Mucosa of stomach (tissue), 1 donor: Measurements from ENCODE around the gene NOS2.

Source experiments
- H3K27me3 ChIP-seq: one replicate; pipeline ENCODE4 v1.7.0; 2013; ENCODE audit warnings: mild to moderate bottlenecking, low read length; ENCODE audit not compliant: control insufficient read depth, insufficient read depth
- H3K36me3 ChIP-seq: one replicate; pipeline ENCODE4 v1.7.0; 2013; ENCODE audit warnings: low read length; ENCODE audit not compliant: control insufficient read depth, insufficient read depth
- H3K4me1 ChIP-seq: one replicate; pipeline ENCODE4 v1.7.0; 2013; ENCODE audit warnings: mild to moderate bottlenecking, low read length; ENCODE audit not compliant: control insufficient read depth, insufficient read depth
- H3K4me3 ChIP-seq: one replicate; pipeline ENCODE4 v1.7.0; 2013; ENCODE audit warnings: low read length
- H3K9ac ChIP-seq: one replicate; pipeline ENCODE4 v1.7.0; 2013; ENCODE audit warnings: mild to moderate bottlenecking, low read length, moderate library complexity
- H3K9me3 ChIP-seq: one replicate; pipeline ENCODE4 v1.7.0; 2013; ENCODE audit warnings: mild to moderate bottlenecking, low read length, moderate library complexity; ENCODE audit not compliant: control insufficient read depth
- donor health status: Pancreatic carcinoma.

The NOS2 gene

DNA sequence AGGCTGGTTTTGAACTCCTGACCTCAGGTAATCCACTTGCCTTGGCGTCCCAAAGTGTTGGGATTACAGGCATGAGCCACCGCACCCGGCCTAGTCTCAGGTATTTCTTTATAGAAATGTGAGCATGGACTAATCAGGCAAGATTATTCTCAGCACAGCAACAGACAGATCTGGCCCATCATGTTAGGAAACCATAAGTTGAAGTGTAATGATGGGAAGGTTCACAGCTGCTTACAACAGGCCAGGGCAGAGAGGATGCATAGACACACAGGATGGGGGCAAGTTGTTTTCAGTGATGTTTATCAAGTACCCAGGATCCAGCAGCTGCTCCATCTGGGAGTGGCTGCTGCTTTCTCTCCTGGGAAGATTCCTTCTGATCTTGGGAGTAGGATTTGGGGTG lies 16.6 kb upstream of the NOS2 start:
- Histone ChIP-seq H3K4me1 (no peaks in the 10 kb centered on the region), H3K27me3 (no peaks in the 10 kb centered on the region), H3K36me3 (no peaks in the 10 kb centered on the region), H3K9ac (no peak overlapping the region), H3K9me3 (no peaks in the 10 kb centered on the region), H3K4me3 (no peak overlapping the region)

DNA sequence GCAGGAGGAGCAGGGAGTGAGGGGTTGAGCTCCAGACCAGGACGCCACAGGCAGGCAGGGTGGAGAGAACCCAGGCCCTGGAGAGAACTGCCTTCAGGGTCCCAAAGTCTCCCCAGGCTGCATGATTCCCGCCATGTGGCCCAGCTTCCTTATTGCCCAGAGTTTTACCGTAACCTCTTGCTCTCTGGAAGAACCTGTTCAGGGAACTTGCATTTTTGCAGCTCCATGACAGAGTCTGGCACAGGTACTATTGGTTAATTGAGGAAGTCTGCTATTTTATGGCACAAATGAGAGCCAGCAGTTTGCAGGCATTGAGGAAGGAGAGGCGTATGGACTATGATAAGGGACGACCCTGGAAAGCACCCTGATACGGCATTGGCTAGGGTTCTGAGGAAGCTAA lies 11.6 kb upstream of the NOS2 start:
- Histone ChIP-seq H3K9ac (no peak overlapping the region), H3K4me1 (peaks cover 9% of the 10 kb centered on the region), H3K27me3 (no peaks in the 10 kb centered on the region), H3K9me3 (no peaks in the 10 kb centered on the region), H3K36me3 (no peaks in the 10 kb centered on the region), H3K4me3 (no peak overlapping the region)

DNA sequence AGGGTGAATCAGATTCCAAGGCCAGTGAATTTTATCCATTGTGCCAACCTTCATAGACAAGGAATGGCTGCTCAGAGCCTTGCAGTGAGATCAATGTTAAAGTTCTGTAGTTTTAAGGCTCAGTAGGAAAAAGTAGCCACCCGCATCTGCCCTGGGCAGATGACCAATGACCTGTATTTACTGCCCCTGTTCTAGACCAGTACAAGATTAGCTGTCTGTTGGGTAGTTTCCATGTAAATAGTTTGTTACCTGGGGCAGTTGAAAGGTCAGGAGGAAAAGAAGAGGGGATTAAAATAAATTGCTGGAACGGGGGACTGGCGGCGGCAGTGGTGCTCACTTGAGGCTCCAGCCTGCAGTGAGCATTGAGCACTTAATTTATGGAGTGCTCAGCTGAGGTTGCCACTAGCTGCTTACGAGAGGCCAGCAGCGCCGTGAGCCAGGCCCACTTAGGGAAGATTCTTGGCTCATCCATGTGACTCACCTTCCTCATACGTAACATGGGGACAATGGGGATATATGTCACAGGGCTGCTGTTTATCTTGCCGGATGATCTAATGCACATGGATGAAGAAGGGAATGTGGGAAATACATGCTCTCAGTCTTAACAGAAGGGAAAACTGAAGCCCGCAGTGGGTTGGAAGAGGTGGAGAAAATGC lies 10.7 kb upstream of the NOS2 start:
- Histone ChIP-seq H3K9me3 (no peaks in the 10 kb centered on the region), H3K36me3 (no peaks in the 10 kb centered on the region), H3K4me1 (peaks cover 12% of the 10 kb centered on the region)

DNA sequence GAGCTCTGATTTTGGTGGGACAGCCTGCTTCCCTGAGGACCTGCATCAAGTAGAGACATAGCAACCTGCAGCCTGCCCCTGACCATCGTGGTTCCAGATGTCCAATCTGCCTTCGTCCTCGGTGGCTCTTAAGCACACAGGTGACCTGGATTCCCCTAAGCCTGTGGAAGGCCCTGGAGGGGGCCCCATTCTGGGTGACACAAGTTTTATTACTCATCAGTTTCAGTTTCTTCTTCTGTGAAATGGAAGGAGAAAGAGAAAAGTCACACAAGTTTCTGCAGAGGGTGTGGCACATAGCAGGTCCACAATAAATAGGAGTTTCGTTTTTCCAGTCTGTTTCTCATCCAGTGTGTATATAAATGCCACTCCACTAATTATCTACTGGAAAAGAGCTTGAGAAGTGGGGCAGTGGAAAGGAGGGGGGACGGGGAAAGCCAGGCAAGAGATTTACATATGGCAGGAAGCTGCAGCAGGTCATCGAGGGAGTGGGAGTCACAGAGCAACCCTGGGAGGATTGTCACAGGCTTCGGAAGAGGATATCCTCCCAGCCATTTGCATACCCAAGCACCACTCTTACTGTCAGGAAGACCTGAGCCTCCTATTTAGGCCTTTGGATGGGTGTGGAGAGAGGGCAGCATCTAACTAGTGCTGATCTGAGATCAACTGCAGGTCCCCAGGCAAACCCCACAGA lies 10.0 kb upstream of the NOS2 start:
- Histone ChIP-seq H3K9ac (no peak overlapping the region), H3K4me1 (peaks cover 17% of the 10 kb centered on the region), H3K36me3 (no peaks in the 10 kb centered on the region), H3K27me3 (no peaks in the 10 kb centered on the region), H3K9me3 (no peaks in the 10 kb centered on the region), H3K4me3 (no peak overlapping the region)

More for the DNA sequence above, 10.7 kb upstream of the NOS2 start:
- Histone ChIP-seq H3K27me3 (no peaks in the 10 kb centered on the region), H3K9ac (no peak overlapping the region), H3K4me3 (no peak overlapping the region)

DNA sequence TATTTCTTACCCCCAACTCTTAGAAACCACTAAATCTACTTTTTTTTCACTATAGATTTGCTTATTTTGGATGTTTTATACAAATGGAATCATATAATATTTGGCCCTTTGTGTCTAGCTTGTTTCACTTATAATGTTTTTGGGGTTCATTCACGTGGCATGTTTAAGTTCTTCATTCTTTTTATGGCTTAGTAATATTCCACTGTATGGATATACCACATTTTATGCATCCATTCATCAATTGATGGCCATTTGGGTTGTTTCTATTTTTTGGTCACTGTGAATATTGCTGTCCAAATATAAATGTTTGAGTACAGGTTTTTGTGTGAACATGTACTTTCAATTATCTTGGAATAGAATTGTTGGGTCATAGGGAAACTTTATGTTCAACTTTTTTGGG lies 9.2 kb upstream of the NOS2 start:
- H3K4me3 ChIP-seq, result no peak overlapping the region
- H3K9me3 ChIP-seq, result no peaks in the 10 kb centered on the region
- no peak overlapping the region for H3K9ac ChIP-seq
- peaks cover 17% of the 10 kb centered on the region for H3K4me1 ChIP-seq
- no peaks in the 10 kb centered on the region for H3K27me3 ChIP-seq
- H3K36me3 ChIP-seq, result no peaks in the 10 kb centered on the region

DNA sequence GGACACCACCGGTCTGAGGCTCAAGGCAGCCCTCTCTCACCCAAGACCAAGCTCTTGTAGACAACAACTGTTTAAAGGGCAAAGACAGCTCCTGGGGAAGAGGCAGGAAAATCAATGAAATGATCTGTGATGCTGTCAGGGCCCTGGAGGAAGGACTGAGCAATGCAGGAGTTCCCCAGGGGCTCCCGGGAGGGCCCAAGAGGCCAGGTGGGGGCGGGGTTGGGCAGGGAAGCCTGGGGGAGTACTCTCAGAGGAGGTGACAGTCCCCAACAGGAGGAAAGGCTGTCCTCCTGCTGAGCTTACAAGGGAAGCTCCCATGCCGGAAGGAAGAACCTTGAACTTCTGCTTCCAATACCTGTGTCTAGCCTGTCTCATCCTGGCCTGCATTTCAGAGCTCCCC lies 8.3 kb upstream of the NOS2 start:
- Histone ChIP-seq H3K4me3 (no peak overlapping the region), H3K36me3 (no peaks in the 10 kb centered on the region), H3K9ac (no peak overlapping the region), H3K27me3 (no peaks in the 10 kb centered on the region), H3K9me3 (no peaks in the 10 kb centered on the region), H3K4me1 (peaks cover 17% of the 10 kb centered on the region)

DNA sequence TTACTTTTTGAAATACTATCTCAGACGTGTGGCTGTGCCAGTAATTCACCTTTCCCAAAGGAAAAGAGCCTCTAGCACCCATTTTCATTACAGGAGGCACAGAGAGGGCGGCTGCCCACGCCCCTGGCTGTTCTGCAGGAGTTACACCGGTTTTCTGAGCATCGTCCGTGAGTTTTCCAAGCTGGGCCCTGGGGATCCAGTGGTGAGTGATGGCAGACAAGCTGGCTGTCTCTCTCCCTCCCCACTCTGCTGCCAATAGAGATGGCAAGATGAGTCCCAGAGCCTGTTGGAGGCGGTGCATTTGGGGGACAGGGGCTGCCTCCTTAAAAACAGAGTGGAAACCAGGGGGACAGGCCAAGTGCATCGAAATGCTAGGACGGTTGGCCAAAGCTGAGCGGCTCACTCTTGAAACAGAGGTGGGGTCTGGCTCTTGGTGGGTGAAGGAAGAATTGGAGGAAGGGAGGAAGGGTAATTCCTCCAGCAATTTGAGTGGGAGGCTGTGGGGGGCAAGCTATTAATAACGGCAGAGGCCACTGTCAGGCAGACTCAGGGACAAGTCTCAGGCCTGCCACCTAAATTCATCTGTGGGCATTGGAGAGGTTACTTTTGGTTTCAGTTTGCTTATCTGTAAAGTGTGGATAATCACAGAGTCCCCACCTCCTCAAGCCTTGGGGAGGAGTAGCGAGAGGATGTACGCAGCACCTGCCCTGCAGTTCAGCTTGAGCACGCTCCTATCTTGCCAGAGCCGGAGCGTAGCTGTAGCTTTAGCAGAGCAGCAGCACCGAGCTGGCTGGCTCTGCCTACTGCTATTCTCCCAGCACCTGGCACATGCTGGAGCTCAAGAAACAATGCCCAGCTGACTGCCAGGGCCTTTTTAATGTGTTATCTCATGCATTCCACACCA lies 7.5 kb upstream of the NOS2 start:
- no peaks in the 10 kb centered on the region for H3K36me3 ChIP-seq
- H3K27me3 ChIP-seq, result no peaks in the 10 kb centered on the region
- no peaks in the 10 kb centered on the region for H3K9me3 ChIP-seq
- peak overlapping the region; percentile 5 for H3K4me3 ChIP-seq
- H3K9ac ChIP-seq, result peak overlapping the region; percentile 24
- peaks cover 17% of the 10 kb centered on the region for H3K4me1 ChIP-seq

DNA sequence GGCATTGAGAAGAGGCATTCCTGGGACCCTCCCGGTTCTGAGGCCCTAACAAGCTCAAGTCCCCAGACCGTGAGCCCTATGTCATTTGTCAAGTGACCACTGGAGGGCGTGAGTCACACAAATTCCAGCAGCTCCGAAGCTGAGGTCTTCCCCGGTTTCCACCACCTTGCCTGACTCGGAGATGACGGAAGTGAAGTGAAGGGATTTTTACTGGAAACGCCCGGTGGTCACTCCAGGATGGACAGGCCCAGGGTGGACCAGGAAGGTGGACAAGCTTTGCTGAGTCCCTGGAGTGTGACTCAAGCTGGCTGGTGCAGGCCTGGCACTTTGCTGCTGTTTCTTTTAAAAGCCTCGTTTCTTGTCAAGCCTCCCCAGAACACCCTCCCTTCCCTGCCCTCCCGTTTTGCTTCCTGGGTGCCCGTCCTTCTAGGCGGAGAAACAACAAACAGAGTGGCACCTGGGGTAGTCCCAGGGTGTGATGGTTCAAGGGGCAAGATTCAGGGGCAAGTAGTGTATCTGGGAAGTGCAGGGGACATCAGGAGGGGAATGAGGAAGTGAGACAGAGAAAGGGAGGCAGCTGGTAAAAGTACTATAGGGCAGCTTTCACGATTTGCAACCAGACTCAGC lies 5.3 kb upstream of the NOS2 start:
- Histone ChIP-seq H3K9me3 (no peaks in the 10 kb centered on the region), H3K36me3 (no peaks in the 10 kb centered on the region), H3K9ac (peak overlapping the region; percentile 71), H3K4me1 (peaks cover 17% of the 10 kb centered on the region), H3K27me3 (no peaks in the 10 kb centered on the region), H3K4me3 (peak overlapping the region; percentile 56)

DNA sequence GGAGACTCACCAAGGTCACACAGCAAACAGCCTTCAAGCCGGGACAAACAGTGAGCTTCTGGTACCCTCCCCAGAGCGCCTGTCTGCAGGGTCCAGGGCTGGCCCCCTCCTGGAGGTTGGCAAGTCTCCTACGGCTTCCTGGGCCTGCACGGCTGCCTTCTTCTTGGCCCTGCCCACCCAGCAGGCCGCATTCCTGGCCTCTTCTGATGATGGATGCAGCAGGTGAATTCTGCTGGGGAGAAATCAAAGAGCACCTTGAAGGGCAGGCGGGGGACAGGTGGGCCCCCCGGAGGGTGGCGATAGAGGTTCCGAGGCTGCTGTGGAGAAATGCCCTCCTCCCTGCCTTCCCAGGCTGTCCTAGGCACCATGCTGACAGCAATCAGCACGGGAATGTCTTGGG lies 3.8 kb upstream of the NOS2 start:
- H3K9me3 ChIP-seq, result no peaks in the 10 kb centered on the region
- no peak overlapping the region for H3K4me3 ChIP-seq
- H3K4me1 ChIP-seq, result peaks cover 17% of the 10 kb centered on the region
- no peaks in the 10 kb centered on the region for H3K36me3 ChIP-seq
- H3K9ac ChIP-seq, result no peak overlapping the region
- H3K27me3 ChIP-seq, result no peaks in the 10 kb centered on the region

DNA sequence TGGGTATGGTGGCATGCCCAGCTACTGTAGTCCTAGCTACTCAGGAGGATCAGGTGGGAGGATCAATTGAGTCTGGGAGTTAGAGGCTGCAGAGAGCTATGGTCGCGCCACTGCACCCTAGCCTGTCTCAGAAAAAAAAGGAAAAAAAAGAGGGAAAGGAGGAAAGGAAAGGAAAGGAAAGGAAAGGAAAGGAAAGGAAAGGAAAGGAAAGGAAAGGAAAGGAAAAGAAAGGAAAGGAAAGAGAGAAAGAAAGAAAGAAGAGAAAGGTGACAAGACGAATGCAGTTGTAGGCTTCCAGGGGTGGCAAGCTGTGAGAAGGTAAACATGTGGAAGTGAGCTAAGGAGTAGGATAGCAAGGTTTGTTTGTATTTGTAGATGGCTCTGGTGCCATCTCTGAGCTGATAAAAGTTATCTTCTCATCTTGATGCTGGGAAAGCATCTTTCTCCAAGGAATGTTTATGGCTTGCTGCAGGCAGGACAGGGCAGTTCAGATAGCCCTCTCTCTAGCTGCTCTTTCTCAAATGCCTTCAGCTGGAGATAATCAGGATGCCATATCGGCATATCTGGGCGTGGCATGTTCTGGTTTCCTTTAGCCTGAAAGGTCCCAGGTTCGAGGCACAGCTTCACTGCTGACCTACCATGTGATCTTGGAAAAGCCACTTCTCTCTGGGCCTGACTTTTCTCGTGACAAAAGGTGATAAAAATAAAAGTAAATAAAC lies 2.8 kb upstream of the NOS2 start:
- no peak overlapping the region for H3K4me3 ChIP-seq
- H3K9me3 ChIP-seq, result no peaks in the 10 kb centered on the region
- H3K27me3 ChIP-seq, result no peaks in the 10 kb centered on the region
- no peaks in the 10 kb centered on the region for H3K36me3 ChIP-seq
- H3K9ac ChIP-seq, result no peak overlapping the region
- H3K4me1 ChIP-seq, result peaks cover 14% of the 10 kb centered on the region

DNA sequence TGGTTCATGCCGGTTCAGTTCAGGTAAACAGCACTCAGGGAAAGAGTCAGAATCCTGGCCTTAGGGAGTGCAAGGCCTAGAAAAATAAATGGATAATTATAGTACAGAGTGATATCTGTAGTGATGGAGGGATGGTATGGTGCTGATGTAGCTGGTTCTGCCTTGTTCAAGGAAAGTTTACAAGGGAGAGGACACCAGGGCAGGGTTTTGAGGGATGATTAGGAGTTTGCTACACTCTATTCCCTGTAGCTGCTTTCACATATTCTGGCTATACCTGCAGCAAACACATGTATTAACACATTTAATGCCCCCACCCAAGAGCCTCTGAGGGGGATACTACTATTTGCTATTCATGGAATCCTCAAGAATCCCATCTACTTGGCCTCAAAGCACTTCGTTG lies 1.7 kb upstream of the NOS2 start:
- no peaks in the 10 kb centered on the region for H3K36me3 ChIP-seq
- H3K4me3 ChIP-seq, result no peak overlapping the region
- no peaks in the 10 kb centered on the region for H3K9me3 ChIP-seq
- no peak overlapping the region for H3K9ac ChIP-seq
- peaks cover under 1% of the 10 kb centered on the region for H3K27me3 ChIP-seq
- H3K4me1 ChIP-seq, result peaks cover 7% of the 10 kb centered on the region
